ENCODE data around the gene LRRTM1.

Gene LRRTM1

DNA sequence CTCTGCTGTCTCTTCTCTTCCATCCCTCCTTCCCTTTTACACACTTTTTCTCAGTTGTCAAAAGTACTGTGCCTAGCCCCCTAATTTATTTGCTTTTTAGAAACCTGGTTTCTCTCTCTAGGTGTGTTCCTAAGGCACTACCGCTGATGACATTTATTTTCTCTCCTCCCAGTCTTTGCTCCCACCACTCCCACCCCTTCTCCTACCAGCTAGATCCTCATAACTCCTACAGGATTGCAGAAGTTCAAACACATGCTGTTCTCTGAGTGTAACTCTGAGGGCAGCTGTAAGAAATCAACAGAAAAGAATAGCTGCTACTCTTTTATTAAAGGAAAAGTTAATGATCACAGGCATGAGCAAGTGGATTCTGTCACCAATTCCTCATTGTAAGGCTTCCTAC is 22.3 kb upstream of the LRRTM1 start:
- Histone ChIP-seq H3K4me3 (ENCODE audit: low read depth in 1 of 2, low read length in 2 of 2) (no peak overlapping the region), H3K9me3 (ENCODE audit: low read length) (no peaks in the 10 kb centered on the region), H3K36me3 (ENCODE audit: insufficient read depth, low read length) (no peaks in the 10 kb centered on the region), H3K4me1 (ENCODE audit: insufficient read depth, low read length) (no peaks in the 10 kb centered on the region), H3K27ac (ENCODE audit: low read depth, low read length) (no peak overlapping the region), H3K9ac (ENCODE audit: low read length) (no peak overlapping the region), H3K27me3 (ENCODE audit: control insufficient read depth in 1 of 2, insufficient read depth in 2 of 2, low read length in 2 of 2) (no peaks in the 10 kb centered on the region)

DNA sequence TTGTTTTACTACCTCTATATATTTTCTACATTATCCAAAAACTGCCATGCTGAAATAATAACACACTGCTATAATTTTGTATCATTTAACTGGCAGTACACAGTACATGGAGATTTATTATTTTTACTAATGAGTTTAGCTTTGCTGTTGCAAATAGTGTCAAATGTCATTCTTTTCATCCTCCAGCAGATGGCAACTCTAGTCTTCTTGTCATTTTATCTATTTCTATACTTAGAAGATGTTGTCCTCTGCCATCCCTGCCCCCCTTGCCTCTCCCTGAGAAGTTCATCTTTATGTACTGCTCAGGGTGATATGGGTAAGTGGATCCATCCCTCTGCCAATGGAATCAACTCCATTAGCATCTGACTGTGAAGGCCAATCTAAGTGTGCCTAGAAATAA is 21.7 kb upstream of the LRRTM1 start:
- Histone ChIP-seq H3K4me3 (ENCODE audit: low read depth in 1 of 2, low read length in 2 of 2) (no peak overlapping the region), H3K9ac (ENCODE audit: low read length) (no peak overlapping the region), H3K27ac (ENCODE audit: low read depth, low read length) (no peak overlapping the region), H3K27me3 (ENCODE audit: control insufficient read depth in 1 of 2, insufficient read depth in 2 of 2, low read length in 2 of 2) (no peaks in the 10 kb centered on the region), H3K36me3 (ENCODE audit: insufficient read depth, low read length) (no peaks in the 10 kb centered on the region), H3K9me3 (ENCODE audit: low read length) (no peaks in the 10 kb centered on the region), H3K4me1 (ENCODE audit: insufficient read depth, low read length) (no peaks in the 10 kb centered on the region)

DNA sequence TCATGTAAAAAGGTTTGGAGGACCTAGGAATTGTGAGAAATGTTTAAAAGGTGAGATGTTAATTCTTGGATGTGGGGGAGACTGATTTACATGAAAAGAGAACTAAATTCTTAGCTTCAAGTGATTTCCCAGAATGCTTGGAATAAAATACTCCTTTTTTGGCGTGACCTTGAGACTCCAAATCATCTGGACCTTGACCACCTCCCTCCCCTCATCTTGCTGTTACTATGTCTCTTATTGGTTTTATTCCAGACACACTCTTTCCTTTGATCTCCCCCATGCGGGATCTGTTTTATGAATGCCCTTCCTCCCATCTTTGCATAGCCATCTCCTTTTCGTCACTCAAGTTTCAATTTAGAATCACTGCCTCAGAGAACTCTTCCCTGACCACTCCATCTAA is 20.0 kb upstream of the LRRTM1 start:
- Histone ChIP-seq H3K9ac (ENCODE audit: low read length) (no peak overlapping the region), H3K36me3 (ENCODE audit: insufficient read depth, low read length) (no peaks in the 10 kb centered on the region), H3K4me3 (ENCODE audit: low read depth in 1 of 2, low read length in 2 of 2) (no peak overlapping the region), H3K9me3 (ENCODE audit: low read length) (no peaks in the 10 kb centered on the region), H3K27ac (ENCODE audit: low read depth, low read length) (no peak overlapping the region), H3K27me3 (ENCODE audit: control insufficient read depth in 1 of 2, insufficient read depth in 2 of 2, low read length in 2 of 2) (no peaks in the 10 kb centered on the region), H3K4me1 (ENCODE audit: insufficient read depth, low read length) (no peaks in the 10 kb centered on the region)

DNA sequence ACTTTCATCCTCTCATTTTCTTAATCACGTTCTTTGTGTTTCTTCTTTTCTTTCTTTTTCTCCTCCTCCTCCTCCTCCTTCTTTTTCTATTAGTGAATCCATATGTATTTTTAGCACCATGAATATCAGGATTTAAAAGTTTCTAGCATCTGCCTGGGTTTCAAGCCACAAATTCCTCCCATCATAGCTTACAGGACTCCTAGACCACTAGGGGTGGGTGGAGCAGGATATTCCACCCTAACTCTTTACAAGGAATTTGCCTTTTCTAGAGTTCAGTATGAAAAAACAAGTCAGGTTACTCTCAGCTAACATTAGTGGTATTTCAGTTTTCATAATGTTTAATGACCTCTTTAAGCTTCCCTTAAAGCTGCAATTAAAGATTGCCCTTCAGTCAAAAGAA is 19.1 kb upstream of the LRRTM1 start:
- Histone ChIP-seq H3K9ac (ENCODE audit: low read length) (no peak overlapping the region), H3K27ac (ENCODE audit: low read depth, low read length) (no peak overlapping the region), H3K4me3 (ENCODE audit: low read depth in 1 of 2, low read length in 2 of 2) (no peak overlapping the region), H3K9me3 (ENCODE audit: low read length) (no peaks in the 10 kb centered on the region), H3K36me3 (ENCODE audit: insufficient read depth, low read length) (no peaks in the 10 kb centered on the region), H3K4me1 (ENCODE audit: insufficient read depth, low read length) (no peaks in the 10 kb centered on the region), H3K27me3 (ENCODE audit: control insufficient read depth in 1 of 2, insufficient read depth in 2 of 2, low read length in 2 of 2) (no peaks in the 10 kb centered on the region)

DNA sequence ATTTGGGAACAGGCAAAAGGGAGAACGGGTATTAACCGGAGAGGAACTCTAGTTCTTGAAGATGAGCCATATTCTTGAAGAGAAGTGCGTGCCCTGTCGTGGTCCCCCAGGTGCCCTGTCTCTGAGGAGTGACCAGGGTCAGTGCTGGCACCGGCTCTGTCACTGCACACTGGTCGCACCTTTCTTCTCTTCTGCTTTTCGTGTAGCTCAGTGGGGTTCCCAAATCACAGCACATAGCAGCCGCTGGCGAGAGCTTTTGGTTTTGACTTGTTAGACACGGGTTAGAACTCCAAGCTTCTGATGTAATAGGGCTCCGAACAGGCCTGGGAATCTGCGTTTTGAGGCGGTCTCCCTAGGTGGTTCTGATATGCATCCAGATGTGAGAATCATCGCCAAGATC is 18.4 kb upstream of the LRRTM1 start:
- Histone ChIP-seq H3K27me3 (ENCODE audit: control insufficient read depth in 1 of 2, insufficient read depth in 2 of 2, low read length in 2 of 2) (no peaks in the 10 kb centered on the region), H3K9ac (ENCODE audit: low read length) (no peak overlapping the region), H3K27ac (ENCODE audit: low read depth, low read length) (no peak overlapping the region), H3K36me3 (ENCODE audit: insufficient read depth, low read length) (no peaks in the 10 kb centered on the region), H3K4me1 (ENCODE audit: insufficient read depth, low read length) (no peaks in the 10 kb centered on the region), H3K4me3 (ENCODE audit: low read depth in 1 of 2, low read length in 2 of 2) (no peak overlapping the region), H3K9me3 (ENCODE audit: low read length) (no peaks in the 10 kb centered on the region)

DNA sequence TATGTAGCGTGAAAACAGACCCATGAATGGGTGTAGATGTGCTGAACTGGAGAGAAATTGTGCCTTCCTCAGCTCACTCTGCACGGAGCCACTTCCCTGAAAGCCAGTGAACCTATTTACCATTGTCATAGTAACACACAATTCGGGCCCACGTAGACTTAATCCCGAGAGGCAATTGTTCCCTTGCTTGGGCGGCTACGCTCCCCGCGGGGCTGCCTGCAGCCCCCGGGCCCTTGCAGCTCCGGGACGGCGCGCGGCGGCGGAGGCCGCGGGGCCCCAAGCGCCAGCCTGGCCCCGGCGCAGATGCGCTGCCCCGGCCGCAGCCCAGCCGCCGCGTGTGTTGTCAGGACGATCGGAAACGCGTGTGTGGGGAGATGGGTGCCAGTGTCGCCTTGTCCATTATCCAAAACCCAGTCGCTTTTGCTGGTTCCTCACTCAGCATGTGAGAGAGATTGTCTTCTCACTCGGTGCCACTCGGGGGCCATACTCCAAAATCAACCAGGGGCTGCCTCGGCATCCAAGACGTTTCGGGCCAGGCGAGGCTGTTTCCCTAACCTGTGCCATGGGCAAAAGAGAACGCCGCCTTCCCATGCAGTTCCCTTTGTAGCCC is 17.9 kb upstream of the LRRTM1 start:
- no peak overlapping the region for H3K27ac ChIP-seq (ENCODE audit: low read depth, low read length)
- no peaks in the 10 kb centered on the region for H3K9me3 ChIP-seq (ENCODE audit: low read length)
- H3K9ac ChIP-seq (ENCODE audit: low read length) = no peak overlapping the region
- H3K4me3 ChIP-seq (ENCODE audit: low read depth in 1 of 2, low read length in 2 of 2) = no peak overlapping the region
- H3K27me3 ChIP-seq (ENCODE audit: control insufficient read depth in 1 of 2, insufficient read depth in 2 of 2, low read length in 2 of 2) = no peaks in the 10 kb centered on the region
- H3K36me3 ChIP-seq (ENCODE audit: insufficient read depth, low read length) = no peaks in the 10 kb centered on the region
- no peaks in the 10 kb centered on the region for H3K4me1 ChIP-seq (ENCODE audit: insufficient read depth, low read length)

DNA sequence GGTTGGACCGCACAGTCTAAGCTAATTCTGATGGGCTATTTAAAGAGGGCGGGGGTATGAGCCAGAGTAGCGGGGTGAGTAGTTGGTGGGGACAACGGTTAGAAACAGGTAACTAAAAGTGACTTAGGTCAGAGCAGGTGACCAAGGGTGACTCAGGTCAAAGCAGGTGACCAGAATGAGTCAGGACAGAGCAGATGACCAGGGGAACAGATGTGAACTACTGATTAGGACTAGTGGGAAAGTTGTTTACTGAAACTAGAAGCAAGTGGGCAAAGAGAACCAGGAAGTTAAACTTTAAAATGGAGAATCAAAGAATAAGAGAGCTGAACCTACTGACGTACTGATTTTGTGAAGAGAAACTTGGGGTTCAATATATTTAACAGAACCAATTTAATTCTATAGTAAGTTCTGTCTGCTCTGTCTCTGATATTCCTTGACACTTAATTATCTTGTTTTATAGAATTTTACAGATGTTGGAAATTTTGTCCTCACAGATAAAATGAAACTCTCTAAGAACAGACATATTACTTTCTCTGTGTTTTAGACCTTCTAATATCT is 7.8 kb upstream of the LRRTM1 start:
- no peak overlapping the region for H3K9ac ChIP-seq (ENCODE audit: low read length)

DNA sequence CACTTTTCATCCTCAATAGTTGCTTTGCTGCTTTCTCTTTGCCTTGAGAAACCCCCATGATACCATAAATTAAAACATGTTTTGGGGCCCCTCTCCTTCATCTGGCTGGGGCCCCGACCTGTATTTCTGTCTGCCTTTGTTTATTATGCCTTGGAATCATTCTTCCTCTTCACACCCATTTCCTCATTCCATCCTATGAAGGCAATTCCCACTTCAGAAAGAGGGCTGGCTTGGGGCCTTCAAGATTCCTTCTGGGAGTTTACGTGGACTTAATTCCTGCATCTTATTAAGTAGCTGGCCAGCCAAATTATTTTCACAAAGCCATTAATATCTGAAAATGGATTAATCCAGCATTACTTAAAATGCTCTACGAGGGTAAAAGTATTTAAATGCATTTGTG is 6.8 kb upstream of the LRRTM1 start:
- H3K36me3 ChIP-seq (ENCODE audit: insufficient read depth, low read length) = no peaks in the 10 kb centered on the region
- H3K27ac ChIP-seq (ENCODE audit: low read depth, low read length) = no peak overlapping the region

More for the DNA sequence above, 7.8 kb upstream of the LRRTM1 start:
- no peaks in the 10 kb centered on the region for H3K27me3 ChIP-seq (ENCODE audit: control insufficient read depth in 1 of 2, insufficient read depth in 2 of 2, low read length in 2 of 2)
- no peaks in the 10 kb centered on the region for H3K4me1 ChIP-seq (ENCODE audit: insufficient read depth, low read length)
- H3K9me3 ChIP-seq (ENCODE audit: low read length) = no peaks in the 10 kb centered on the region
- H3K27ac ChIP-seq (ENCODE audit: low read depth, low read length) = no peak overlapping the region
- H3K4me3 ChIP-seq (ENCODE audit: low read depth in 1 of 2, low read length in 2 of 2) = no peak overlapping the region
- no peaks in the 10 kb centered on the region for H3K36me3 ChIP-seq (ENCODE audit: insufficient read depth, low read length)

DNA sequence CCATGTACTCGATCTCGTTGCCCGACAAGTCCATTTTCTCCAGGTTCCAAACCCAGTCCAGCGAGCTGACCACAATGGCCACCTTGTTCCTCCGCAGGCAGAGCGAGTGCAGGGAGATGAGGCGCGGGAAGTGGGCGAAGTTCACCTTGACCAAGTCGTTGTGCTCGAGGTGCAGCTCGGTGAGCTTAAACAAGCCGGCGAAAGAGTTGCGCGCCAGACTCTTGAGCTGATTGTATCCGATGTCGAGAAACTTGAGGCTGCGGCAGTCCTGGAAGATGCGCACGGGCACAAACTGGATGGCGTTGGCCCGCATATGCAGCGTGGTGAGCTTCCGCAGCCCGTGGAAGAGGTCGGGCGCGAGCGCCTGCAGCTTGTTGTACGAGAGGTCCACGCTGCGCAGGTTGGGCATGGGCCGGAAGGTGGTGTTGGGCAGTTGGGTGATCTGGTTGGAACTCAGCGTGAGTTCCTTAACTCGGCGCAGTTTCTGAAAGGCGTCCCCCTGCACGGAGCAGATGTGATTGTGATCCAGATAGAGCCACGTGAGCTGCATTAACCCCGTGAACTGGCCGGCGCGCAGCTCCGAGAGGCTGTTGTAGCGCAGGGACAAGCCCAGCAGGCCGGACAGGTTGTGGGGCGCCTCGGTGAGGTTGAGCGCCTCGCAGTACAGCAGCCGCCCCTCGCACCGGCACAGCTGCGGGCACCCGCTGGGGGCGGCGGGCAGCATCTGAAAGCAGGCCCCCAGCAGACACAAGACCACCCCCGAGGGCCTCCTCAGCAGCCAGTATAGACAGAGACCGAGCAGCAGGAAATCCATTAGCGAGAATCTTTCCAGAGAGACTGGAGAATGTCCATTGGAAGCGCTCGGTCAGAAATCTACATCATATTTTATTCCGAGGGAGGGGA is 1.3 kb downstream of the LRRTM1 start:
- H3K27ac ChIP-seq (ENCODE audit: low read depth, low read length) = no peak overlapping the region
- H3K4me1 ChIP-seq (ENCODE audit: insufficient read depth, low read length) = peaks cover 21% of the 10 kb centered on the region
- H3K4me3 ChIP-seq (ENCODE audit: low read depth in 1 of 2, low read length in 2 of 2) = peak overlapping the region; percentile 25 to 45
- H3K27me3 ChIP-seq (ENCODE audit: control insufficient read depth in 1 of 2, insufficient read depth in 2 of 2, low read length in 2 of 2) = peaks cover 20 to 34% of the 10 kb centered on the region in 2 donors
- H3K9me3 ChIP-seq (ENCODE audit: low read length) = no peaks in the 10 kb centered on the region
- H3K36me3 ChIP-seq (ENCODE audit: insufficient read depth, low read length) = no peaks in the 10 kb centered on the region
- H3K9ac ChIP-seq (ENCODE audit: low read length) = no peak overlapping the region

More for the DNA sequence above, 6.8 kb upstream of the LRRTM1 start:
- H3K4me1 ChIP-seq (ENCODE audit: insufficient read depth, low read length) = no peaks in the 10 kb centered on the region
- no peaks in the 10 kb centered on the region for H3K27me3 ChIP-seq (ENCODE audit: control insufficient read depth in 1 of 2, insufficient read depth in 2 of 2, low read length in 2 of 2)
- H3K4me3 ChIP-seq (ENCODE audit: low read depth in 1 of 2, low read length in 2 of 2) = no peak overlapping the region
- H3K9ac ChIP-seq (ENCODE audit: low read length) = no peak overlapping the region
- H3K9me3 ChIP-seq (ENCODE audit: low read length) = no peaks in the 10 kb centered on the region

DNA sequence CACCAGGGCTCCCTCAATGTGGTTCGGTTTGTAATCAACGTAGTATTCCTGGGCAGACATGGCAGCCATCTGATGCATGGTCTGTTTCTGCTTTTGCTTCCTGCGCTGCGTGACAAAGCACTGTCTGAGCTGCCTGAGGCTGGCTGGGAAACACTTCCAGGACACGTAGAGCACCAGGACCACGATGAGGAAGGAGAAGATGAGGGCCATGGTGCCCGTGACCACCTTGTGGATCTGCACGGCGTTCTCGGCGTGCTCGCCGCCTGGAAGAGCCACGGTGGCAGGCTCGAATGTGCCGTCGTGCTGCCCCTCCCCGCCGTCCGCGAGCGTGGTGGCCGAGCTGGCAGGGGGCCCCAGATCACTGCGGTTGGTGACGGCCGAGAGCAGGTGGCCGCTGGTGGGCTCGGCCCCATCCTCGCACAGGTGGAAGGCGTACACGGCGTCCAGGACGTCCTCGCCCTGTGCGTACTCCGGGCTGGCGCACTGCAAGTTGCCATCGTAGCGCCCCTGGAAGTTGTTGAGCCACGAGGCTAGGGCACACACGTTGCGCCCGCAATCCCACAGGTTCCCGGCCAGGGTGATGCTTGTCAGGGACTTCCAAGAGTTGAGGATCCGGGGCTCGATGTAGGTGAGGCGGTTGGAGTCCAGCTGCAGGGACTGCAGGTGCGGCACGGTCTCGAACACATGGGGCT is 2.1 kb downstream of the LRRTM1 start:
- no peaks in the 10 kb centered on the region for H3K9me3 ChIP-seq (ENCODE audit: low read length)
- H3K9ac ChIP-seq (ENCODE audit: low read length) = no peak overlapping the region
- peaks cover 21% of the 10 kb centered on the region for H3K4me1 ChIP-seq (ENCODE audit: insufficient read depth, low read length)
- no peaks in the 10 kb centered on the region for H3K36me3 ChIP-seq (ENCODE audit: insufficient read depth, low read length)
- peak overlapping the region in 1 of 2 donors; percentile 45 for H3K4me3 ChIP-seq (ENCODE audit: low read depth in 1 of 2, low read length in 2 of 2)
- H3K27ac ChIP-seq (ENCODE audit: low read depth, low read length) = no peak overlapping the region
- peaks cover 20 to 34% of the 10 kb centered on the region in 2 donors for H3K27me3 ChIP-seq (ENCODE audit: control insufficient read depth in 1 of 2, insufficient read depth in 2 of 2, low read length in 2 of 2)

DNA sequence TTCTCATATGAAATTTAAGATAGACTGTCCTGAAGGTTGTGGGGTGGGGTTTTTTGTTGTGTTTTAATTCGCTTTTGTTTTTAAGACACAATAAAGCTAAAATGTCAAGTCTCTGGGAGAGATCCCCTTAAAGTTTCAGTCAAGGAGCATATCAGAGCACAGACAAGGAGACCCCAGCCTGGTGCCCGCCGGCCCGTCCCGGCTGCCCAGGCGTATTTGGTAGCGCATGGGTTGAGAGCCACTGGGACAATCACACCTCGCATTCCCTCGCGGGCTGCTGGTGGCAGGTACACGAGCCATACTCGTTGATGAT is 2.6 kb downstream of the LRRTM1 start:
- no peak overlapping the region for H3K9ac ChIP-seq (ENCODE audit: low read length)
- no peak overlapping the region for H3K27ac ChIP-seq (ENCODE audit: low read depth, low read length)
- H3K4me3 ChIP-seq (ENCODE audit: low read depth in 1 of 2, low read length in 2 of 2) = no peak overlapping the region
- H3K36me3 ChIP-seq (ENCODE audit: insufficient read depth, low read length) = no peaks in the 10 kb centered on the region
- H3K27me3 ChIP-seq (ENCODE audit: control insufficient read depth in 1 of 2, insufficient read depth in 2 of 2, low read length in 2 of 2) = peaks cover 20 to 34% of the 10 kb centered on the region in 2 donors
- H3K9me3 ChIP-seq (ENCODE audit: low read length) = no peaks in the 10 kb centered on the region
- H3K4me1 ChIP-seq (ENCODE audit: insufficient read depth, low read length) = peaks cover 21% of the 10 kb centered on the region

Data from muscle layer of colon (tissue), 2 donors.